DOHH2 (cell line): ENCODE data around the gene ATXN7.

Experiments
- CTCF ChIP-seq: fragments of 200-600 bp; sonication (generic); IDR thresholded peaks from one replicate; pipeline ENCODE4 v1.5.1; 2014; ENCODE audit warnings: antibody characterized with exemption, mild to moderate bottlenecking, low read depth, low read length; ENCODE audit not compliant: poor library complexity, severe bottlenecking
- EZH2phosphoT487 ChIP-seq: fragments of 200-600 bp; sonication (generic); IDR thresholded peaks from 2 replicates; pipeline ENCODE4 v1.6.1; 2017; ENCODE audit warnings: borderline replicate concordance, mild to moderate bottlenecking, antibody characterized with exemption, low read length, moderate library complexity, mixed read lengths

- no peak for TF ChIP-seq CTCF
- no peak for TF ChIP-seq EZH2phosphoT487
These were observed 162.7 kb downstream of the ATXN7 start for GRCh38 chr3:64026346-64026745.
